ENCODE results near the gene SORCS2.
"Not testable (repeated sequence)": the region's sequence is repeated elsewhere in the genome, so short reads cannot be mapped to it uniquely, and the experiment has no call there.

The SORCS2 gene

DNA sequence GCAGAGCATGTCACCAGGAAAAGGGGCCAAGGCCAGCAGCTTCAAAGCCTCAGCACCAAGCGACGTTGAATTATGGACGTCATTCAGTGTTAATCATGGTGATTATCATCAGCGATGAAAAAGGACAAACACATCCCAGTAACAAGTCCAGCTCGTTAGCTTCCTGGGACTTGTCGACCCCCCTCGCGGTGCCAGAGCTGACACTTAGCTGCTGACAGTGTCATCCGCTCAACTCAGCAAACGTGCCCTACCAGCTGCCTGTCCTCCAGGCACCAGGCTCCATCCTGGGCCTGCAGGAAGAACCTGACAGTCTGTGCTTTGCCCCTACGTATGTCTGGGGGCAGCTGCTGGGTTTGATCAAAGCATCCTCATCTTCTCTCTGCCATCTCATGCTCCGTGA is 379.4 kb downstream of the SORCS2 start:
- no peak for DNase-seq

DNA sequence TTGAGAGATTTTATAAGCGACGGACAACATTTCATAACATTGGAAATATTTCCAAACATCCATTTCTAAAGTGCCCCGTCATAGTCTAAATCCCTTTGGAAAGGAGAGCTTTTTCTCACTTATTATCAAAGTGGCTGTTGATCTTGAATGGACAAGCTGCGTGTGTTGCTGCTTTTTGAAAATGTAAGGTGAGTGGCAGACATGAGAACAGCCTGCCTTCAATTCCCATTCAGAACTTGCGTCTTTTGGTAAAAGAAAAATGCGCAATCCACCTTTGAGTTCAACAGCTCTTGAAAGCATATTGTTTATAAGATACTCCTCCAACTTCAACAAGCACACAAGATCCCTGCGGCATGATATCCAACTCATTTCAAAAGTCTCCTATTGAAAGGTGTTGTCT is 380.6 kb downstream of the SORCS2 start:
- no peak for DNase-seq

DNA sequence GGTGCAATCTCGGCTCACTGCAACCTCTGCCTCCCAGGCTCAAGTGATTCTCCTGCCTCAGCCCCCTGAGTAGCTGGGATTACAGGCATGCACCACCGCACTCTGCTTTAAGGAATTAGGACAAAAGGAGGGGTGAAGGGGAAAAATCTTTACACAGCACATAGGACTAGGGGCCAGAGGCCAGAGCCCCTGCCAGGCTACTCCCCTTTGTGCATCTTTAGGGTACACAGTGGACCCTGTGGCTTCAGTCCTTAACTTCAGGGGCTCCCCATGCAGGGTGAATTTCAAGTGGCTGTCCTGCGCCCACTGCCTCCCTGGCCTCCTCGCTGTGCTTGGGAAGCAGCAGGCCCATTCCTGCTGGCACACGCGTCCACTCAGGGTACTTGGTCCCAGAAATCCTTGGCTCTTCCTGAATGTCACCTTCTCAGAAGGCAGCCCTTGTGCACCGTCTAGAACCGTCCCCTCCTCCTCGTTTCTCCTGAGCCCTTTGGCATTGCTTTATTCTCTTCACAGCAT is 381.3 kb downstream of the SORCS2 start:
- DNase-seq = no peak

DNA sequence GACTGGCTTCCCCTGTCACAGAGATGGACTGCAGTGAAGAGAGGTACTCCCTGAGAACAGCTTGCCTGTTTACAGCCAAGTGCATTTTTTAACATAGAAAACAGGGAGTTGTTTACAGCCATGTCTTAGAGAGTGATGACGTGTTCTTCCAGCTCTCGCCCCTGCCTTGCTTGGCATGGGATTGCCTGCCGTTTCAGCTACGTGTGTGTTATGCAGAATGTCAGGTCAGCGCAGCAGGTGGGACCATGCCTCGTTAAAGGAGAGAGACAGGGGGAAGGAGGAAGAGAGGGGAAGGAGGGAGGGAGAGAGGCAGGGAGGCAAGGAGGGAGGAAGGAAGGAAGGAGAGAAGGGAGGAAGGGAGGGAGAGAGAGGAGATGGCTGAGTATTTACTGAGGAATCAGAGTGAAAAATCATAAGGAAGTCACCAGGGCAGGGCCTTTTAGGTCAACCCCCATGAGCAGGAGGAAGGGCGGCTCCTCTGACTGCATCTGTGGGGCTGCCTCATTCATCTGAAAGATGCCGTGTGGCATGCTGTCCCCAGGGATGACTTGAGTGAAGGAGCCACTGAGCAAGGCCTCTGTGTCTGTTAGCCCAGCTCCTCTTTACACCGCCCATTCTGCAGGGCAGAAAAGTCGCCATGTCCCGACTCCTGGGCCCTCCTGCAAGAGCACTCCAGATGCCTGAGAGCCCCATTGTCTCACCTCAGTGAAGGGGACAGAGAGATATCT is 382.1 kb downstream of the SORCS2 start:
- no peak for DNase-seq

DNA sequence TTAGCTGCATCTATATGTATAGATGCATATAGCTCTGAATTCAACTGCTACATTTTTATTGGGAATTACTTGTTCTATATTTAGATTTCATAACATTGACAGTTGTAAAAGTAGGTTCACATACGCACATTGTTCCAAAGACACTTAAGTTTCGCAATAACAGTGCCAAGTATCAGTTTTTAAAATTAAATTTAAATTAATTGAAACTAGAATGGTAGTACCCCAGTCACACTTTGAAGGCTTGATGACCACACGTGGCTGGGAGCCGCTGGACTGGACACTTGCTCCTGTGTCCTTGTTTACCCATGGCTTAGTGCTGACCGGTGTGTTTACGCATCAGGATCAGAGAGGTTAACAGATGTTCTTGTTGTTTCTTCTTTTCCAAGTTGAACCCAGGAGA is 383.1 kb downstream of the SORCS2 start:
- DNase-seq = no peak

DNA sequence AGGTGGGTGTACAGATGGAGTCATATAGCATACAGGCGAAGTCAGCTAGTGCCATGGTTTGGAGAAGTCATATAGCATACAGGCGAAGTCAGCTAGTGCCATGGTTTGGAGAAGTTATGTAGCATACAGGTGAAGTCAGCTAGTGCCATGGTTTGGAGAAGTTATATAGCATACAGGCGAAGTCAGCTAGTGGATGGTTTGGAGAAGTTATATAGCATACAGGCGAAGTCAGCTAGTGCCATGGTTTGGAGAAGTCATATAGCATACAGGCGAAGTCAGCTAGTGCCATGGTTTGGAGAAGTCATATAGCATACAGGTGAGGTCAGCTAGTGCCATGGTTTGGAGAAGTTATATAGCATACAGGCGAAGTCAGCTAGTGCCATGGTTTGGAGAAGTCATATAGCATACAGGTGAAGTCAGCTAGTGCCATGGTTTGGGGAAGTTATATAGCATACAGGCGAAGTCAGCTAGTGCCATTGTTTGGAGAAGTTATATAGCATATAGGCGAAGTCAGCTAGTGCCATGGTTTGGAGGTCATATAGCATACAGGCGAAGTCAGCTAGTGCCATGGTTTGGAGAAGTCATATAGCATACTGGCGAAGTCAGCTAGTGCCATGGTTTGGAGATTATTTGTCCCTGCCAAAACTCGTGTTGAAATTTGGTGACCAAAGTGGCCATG is 385.2 kb downstream of the SORCS2 start:
- not testable (repeated sequence) for DNase-seq

DNA sequence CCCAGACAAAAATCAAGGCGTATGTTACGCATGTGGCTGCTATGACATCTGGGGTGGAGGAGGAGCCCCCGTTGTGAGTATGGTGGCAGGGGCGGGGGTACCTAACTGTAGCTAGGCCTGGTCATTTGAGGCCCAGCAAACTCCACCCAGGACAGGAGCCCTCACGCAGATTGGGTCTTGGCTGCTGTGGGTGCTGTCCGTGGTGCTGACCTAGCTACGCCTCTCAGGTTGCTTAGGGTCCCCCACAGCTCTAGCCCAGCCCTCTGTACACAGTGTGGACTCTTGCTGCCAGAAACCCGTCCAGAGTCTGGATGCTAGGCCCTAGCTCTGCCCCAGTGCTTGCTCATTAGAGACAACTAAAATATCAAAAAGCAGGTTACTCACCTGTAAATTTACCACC is 389.1 kb downstream of the SORCS2 start:
- no peak for DNase-seq

DNA sequence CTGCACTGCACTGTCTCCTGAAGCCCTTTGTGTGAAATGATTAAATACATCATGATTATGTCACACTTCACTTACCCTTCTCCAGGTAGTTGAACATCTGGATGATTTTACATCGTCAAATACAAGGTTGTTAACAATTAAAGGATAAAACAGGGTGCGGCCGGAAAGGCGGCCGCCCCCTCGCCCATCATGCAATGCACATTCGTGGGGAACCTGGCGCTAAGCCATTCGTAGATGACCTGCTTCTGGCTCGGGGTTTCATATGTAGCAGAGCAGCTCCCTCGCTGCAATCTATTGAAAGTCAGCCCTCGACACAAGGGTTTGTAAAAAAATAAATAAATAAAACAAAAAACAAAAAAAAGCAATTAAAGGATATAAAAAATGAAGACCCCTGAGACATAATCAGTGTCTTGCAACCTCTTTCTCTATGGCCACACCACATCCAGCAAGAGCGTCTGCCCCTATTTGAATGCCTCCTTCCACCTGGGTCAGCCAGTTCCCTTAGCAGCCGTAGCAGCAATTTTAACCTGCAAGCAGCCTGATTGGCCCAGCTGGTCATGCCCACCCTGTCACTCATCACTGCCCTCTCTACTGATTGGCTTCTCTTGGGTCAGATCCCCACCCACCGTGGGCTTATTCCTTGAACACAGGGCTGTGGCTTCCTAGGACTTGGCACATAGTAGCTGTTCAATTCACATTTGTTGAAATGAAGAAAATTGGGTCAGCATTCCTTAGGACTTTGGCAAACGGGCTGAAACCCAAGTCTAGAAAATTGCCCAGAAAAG is 390.2 kb downstream of the SORCS2 start:
- DNase-seq = no peak

DNA sequence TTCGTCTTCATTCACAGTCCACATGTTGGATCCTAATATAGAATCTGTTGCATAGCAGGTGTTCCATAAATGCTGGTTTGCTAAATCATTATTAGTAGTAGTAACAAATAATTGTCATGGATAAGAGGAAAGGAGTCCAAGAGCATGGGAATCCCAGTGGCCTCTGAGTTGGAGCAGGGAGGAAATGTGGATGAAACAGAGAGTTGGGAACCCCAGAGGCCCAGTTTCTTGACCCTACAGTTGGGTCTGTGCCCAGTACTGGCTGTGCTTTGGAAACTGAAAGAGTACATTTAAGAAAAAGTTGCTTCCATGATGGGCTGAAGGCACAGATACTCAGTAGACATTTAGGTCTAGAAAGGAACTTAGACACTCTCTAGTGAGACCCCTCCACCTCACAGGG is 391.8 kb downstream of the SORCS2 start:
- no peak for DNase-seq

DNA sequence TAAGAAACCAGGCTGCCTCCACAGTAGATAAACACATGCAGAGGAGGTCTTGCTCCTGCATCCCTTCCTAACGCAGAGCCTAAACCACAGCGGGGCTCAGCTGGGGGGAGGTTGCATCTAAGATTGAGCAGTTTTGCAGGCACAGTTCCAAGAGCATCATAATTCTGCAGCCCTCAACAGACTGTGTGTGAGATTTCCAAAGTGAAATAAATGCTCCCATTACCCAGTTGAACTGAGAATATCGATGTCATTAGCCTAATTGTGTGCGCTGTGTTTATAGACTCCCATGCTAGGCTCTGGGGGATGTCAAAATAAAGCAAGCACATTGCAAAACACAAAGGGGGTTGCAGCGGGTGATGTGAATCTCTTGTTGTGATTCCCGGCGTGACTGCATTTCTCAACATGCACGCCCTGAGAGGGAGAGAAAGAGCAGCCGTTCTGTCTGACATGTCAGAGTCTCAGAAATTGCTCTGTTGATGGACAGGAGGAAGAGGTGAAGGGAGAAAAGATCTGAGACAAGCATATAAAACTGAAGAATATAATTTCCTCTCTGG is 392.3 kb downstream of the SORCS2 start:
- DNase-seq = no peak

DNA sequence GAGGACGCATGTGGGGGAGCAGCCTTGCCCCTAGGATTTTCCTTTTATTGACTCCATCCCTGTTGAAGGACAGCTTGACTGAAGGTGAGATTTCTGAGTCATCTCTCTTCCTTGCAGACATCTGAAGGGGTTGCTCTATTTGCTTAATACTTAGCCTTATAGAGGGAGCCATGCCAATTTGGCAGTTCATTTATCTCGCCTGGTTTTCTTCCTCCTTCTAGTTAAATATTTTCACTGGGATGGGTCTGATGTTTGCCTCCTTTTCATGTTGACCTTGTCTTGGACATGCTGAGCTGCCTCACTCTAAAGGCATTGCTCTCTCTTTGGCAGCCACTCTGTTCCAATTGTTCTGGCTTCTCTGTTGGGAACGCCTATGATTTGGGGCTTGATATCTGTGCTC is 393.4 kb downstream of the SORCS2 start:
- no peak for DNase-seq

DNA sequence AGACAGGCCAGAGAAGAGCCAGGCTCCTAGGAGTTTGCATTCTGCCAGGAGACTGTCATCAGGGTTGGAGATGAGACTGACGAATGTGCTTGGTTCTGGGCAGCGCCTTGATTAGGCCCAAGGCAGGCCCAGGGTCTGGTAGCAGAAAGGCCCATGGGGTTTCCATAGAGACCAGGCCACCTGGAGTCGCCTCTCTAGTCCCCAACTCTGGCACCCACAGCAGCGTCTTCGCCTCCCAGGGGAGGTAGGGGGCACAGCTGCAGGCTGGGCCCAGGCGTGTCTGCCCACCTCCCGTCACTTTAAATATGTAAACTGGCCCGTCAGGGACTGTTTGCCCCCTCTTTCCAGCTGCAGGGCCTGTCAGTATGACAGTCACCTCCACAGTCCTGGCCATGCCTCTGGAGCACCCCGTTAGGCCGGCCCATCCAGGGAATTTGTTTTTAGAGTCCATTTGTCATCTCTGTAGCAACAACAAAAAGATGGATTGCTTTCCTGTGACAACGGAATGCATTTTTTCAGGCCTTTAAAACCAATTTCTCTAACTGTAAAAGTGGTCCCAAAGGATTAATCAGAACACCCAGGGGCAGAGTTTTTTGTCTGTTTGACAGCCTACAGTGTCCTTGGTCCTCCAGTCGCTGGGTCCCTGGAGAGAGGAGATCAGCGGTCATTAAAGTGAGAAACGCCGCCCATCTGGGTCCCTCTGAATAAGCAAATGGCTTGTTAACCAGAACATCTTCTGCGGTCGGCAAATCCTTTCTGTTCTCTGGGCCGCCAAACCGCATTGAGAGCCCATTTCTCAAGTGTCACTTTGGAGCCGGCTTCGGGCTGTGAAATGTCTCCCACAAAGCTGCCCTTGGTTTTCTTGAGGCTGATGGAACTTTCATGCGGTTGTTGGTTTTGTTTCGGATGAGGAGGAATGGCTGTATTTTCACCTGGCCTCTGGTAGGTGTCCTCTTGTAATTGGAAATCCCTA is 395.4 kb downstream of the SORCS2 start:
- no peak for DNase-seq

DNA sequence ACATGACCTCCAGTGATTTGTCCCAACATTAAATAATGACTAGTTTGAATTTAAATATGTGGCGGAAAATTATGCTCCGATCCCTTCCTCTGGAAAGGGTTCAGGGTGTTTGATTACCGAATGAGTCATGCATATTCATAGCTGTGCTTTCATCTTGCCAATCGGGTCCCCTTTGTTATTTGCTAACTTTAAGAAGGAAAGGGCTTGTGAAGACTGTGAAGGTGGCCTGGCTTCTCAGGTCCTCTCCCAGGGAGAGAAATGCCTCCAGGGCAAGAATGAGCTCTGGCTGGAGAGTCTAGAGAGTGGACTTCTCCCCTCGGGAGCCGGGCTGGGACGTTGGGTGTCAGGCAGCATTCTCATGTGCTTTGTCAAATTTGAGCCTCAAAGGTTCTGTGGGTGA is 397.9 kb downstream of the SORCS2 start:
- DNase-seq = no peak

DNA sequence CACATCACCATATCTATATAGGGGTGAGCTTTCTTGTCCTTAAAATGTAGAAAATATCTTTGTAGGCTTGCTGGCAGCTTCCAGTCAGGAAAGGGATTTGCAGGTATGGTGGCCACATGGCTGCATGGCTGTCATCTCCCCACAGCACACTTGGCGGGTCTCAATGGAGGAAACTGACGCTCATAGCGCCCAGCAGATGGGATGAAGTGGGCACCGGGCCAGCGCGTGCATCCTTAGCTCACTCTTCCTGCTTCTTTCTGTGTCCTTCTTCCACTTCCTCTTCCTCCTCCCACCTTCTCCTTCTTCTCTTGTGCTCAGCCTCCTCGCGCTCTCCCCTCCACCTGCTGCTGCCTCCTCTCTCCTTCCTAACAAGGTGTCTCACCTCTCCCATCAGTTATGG is 398.6 kb downstream of the SORCS2 start:
- no peak for DNase-seq

DNA sequence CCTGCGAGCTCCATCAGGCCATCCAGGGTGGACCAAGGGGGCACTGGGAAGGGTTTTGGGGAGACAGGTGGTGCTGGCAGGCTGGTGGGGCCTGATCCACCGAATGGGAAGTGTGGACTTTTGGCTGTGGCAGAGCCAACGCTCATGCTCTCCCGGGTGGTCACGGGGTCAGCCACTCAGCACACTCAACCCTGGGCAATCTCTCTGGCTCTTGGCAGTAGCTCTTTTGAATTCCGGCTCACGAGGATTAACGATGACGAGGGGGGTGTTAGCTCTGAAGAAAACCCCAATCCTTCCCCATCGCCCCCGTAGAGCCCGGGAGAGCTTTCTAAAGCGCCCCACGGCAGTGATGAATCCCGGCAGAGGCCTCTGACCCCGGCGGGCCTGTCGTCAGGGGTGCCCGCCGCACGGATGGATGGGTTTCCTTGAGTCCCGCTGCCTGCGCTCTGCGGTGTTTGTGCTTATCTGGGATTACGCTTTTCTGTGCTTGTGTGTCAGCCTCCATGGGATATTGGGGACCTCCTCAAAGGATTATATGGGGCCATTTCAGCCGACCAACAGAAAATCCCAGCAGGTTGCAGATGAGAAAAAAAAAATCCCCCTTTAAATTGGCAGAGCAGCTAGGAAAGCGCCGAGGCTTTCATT is 399.2 kb downstream of the SORCS2 start:
- no peak for DNase-seq

DNA sequence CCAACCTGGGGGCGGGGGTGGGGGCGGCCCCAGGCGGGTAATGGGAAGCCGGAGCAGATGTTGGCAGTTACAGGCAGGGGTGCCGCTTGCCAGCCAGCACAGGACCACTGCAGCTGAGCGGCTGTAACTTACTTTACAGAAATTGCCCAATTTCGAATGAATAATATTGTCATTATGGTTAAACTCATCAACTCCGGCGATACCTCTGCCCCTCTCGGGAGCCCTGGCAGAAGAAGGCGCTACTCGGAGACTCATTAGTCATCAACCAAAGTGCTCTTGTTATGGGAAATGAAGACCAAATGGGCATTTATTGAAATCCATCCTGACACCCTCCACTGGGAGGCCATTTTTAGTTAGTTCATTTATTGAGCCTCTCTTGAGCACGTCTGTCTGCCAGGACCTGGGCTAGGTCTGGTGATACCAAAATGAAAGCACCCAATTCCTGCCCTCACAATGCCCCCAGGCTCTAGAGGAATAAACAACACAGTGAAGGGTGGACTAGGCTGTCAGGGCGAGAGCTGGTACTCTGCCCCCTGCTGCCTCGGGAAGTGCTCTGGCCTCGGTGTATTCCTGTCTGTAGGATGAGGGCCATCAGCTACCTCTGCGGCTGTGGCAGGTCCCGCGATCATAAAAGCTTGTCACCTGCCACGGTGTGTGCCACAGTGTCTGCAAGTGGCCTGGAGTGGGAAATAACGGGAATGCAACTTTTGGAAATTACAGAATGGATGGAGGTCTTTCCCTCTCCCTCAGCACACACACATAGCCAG is 401.5 kb downstream of the SORCS2 start:
- DNase-seq = no peak

DNA sequence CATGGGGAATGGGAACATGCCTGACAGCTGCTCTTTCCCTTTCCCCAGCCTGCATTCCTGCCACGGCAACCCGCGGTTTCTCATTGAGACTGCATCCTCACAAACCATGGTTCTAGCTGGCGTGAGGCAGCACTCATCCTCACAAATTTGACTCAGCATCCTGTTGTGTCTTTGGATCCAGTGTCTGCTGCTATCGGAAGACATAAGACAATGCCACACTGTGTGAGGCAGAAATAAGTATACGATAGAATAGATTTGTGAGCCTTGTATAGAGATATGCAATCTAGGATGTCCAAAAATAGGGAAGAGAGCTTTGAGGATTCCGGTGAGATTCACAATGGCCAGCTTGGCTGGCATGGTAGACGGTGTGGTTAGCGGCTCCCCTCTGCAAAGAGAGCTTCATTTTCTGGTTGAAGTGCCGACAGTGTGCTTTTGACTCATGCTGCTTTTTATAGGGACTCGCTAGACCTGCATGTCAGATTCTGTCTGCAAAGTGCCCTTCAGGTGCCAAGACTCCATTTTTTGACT is 403.7 kb downstream of the SORCS2 start:
- DNase-seq = no peak

DNA sequence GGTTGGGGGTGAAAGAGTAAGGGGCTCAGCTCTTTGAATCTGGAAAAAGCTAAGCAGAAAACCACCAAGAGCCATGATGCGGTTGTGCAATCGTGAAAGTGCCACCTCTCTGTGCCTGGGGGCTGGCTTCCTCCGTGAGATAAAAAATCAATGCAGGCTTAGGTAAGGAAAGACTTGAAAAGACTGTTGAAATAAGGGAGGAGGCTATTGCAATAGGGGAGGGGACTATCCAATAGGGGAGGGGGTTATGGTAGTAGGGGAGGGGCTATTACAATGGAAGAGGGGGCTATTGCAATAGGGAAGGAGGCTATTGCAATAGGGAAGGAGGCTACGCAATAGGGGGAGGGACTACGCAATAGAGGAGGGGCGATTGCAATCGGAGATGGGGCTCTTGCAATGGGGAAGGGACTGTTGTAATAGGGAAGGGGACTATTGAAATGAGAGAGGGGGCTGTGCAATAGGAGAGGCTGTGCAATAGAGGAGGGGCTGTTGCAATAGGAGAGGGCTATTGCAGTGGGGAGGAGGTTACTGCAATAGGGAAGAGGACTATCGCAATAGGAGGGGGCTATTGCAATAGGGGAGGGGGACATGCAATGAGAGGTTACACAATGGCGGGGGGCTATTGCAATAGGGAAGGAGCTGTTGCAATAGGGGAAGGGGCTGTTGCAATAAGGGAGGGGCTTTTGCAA is 404.7 kb downstream of the SORCS2 start:
- DNase-seq = no peak

DNA sequence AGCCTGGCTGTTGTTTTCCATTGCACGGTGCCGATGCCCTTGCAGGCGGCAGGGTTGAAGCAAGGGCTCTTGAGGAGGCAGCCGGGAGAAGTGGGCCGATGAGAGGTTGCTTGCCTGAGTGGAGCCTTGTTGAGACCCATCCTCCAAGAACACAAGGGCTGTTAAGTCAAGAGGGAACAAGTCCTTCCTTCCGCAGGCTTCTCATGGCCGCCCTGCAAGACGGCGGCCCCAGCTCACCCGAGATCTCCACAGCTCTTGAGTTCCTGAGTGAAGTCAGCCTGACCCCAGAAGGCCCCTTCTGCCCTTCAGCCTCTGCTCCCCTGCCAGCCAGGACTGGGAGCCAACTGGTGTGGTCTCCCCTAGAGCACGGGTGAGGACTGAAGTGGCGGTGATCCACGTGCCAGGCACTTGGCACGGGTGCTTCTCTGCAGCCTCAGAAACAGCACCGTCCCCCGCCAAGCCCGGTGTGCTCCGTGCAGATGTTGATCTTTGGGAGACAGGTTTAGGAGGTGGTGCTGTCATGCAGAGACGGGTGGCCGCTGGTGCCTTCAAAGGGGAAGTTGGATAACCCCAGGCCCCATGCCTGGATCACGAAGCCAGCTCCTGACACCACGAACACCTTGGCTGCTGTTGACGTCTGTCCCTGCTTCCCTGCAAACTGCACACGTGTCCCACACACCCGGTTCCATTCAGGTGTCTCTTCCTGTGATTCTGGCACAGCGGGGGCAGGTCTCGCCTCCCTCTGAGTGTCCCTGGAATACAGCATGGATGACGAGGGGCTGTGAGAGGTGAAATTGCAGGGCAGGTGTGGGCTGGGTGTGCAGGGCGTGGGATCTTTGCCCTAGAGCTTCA is 406.8 kb downstream of the SORCS2 start:
- no peak for DNase-seq
